Measurements from ENCODE around the gene BCL6.

Gene BCL6

GRCh38 chr3:187739094-187739560, 6.1 kb downstream of the BCL6 start:
- no peak for DNase-seq (ENCODE audit: low spot score)

- DNase-seq (ENCODE audit: low spot score), result peak; percentile 95
Observed at GRCh38 chr3:187738331-187739093, 6.8 kb downstream of the BCL6 start.

DNA sequence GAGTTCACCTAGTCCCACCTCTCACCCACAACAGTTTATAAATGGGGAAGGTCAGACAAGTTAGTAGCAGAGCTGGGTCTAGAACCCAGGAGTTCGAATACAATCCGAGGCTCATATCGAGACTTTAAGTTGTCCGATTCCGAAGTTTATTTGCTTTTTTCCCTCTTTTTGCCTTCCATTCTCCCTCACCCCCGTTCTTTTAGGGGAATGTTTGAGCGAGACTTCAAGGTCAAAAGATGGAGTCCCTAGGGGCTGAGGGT, 7.3 kb downstream of the BCL6 start:
- no peak for DNase-seq (ENCODE audit: low spot score)

DNA sequence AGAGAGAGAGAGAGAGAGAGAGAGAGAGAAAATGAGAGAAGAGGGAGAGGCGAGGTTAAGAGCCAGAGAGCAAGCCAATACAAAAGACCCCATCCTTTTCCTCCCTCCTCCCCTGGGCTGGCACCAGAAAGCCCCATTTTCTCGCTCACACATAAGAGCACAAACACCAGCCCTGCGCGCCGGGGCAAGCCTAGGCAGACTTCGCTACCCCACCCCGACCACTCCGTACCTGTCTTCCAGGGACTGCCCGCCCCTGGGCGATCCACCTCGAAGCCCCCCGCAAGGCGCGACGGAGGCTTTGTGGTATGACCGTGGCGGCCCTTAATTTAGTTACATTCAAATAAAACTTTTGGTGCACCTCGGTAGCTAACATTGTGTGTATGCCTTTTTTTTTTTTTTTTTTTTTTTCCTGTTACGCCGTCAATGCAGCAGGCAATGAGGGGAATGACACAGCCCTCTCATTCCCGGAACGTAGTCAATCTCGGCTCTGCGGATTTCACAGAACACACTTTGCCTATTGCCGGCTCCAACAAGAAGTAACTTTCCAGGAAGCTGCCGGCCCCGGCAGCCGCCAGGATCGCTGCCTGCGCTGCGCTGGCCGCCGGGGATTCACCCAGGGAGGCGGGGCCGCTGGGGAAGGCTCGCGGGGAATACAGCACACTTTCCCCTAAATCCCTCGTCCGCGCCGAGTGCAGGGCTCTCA, 7.7 kb downstream of the BCL6 start:
- DNase-seq (ENCODE audit: low spot score), result peak; percentile 73

- no peak for DNase-seq (ENCODE audit: low spot score)
Observed at GRCh38 chr3:187737006-187737367, 8.3 kb downstream of the BCL6 start.

DNA sequence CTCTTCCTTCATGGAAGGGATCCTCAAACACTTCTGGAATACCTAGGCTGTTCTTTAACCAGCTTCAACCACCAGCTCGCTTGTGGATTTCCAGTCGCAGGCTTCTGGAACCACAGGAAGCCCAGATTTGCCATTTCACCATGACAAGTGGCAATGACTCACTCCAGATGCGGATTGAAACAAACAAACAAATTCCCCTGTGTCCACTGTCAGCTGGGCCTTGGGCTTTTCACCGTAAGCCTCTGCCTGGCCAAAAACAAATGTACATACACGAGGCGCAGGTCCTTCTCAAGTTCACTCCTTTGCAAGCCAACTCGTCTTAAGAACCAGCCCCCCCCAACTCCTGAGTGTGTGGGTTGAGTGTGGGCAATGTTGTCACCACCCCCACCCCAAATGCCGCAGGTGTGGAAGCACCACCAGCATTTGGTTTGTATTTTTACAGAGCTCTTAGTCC, 8.8 kb downstream of the BCL6 start:
- DNase-seq (ENCODE audit: low spot score), result peak; percentile 26

- no peak for DNase-seq (ENCODE audit: low spot score)
Observed at GRCh38 chr3:187735837-187736236, 9.4 kb downstream of the BCL6 start.

- no peak for DNase-seq (ENCODE audit: low spot score)
Observed at GRCh38 chr3:187735383-187735782, 9.9 kb downstream of the BCL6 start.

DNA sequence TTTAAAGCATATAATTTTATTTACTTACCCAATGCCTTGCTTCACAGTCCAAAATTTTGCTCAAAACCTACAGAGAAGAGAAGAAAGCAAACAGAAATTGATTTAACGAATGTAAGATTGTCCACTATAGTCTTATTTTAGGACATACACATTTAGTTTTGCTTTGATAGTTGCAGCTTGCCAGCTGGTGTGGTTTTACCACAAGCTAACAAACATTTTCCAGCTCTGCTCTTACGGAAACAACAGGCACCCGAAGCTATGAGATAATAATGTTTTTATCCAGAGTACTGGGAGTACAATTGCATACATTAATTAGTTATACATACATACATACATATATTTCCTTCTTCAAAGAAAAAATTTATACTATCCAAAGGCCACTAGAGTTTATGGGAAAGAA, 10.4 kb downstream of the BCL6 start:
- DNase-seq (ENCODE audit: low spot score), result no peak

- no peak for DNase-seq (ENCODE audit: low spot score)
Observed at GRCh38 chr3:187733371-187733770, 11.9 kb downstream of the BCL6 start.

GRCh38 chr3:187729598-187729997, 15.7 kb downstream of the BCL6 start:
- DNase-seq (ENCODE audit: low spot score), result no peak

DNA sequence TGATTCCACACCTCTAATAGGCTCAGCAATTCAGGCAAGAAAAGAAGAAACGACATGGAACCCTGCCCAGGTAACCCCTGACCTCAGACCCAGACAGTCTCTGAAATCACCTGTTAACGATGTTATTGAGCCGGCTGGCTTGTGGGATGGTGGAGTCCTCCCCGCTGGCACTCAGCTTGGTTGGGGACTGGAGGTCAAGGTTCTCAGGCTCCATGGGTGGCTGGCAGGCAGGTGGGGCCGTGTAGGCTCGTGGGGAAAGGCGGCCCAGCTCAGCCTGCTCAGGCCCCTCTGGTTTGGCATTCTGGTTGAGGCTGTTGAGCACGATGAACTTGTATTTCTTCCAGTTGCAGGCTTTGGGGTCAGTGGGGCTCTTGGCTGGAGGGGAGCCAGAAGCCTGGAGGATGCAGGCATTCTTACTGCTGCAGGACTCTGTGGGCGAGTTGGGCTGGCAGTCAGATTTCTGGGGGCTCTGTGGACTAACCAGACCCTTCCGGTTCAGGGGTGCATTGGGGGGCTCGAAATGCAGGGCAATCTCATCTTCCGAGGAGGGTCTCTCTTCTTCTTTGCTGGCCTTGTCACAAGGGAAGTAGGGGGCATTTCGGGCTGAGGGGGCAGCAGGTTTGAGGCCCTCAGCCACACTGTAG, 16.2 kb downstream of the BCL6 start:
- DNase-seq (ENCODE audit: low spot score), result no peak

- no peak for DNase-seq (ENCODE audit: low spot score)
Observed at GRCh38 chr3:187728248-187728647, 17.0 kb downstream of the BCL6 start.

DNA sequence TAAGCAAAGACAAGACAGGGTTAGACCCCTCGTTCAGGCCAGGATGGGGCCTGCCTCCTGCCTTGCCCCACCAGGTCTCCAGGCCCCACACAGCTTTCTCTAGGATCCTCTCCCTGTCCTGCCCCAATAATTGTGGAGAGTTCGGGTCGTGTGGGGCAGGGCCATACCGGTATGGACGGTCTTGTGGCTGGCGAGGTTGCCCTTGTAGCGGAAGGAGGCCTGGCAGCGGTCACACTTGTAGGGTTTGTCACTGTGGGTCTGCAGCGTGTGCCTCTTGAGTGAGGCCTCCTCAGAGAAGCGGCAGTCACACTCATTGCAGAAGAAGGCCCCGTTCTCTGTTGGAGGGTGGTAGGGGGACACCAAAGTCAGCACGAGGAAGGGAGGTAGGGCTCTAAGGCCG, 18.7 kb downstream of the BCL6 start:
- DNase-seq (ENCODE audit: low spot score), result no peak

GRCh38 chr3:187725653-187726370, 19.5 kb downstream of the BCL6 start:
- no peak for DNase-seq (ENCODE audit: low spot score)

GRCh38 chr3:187725224-187725623, 20.0 kb downstream of the BCL6 start:
- no peak for DNase-seq (ENCODE audit: low spot score)

GRCh38 chr3:187722206-187722612, 23.1 kb downstream of the BCL6 start:
- no peak for DNase-seq (ENCODE audit: low spot score)

GRCh38 chr3:187721055-187721454, 24.2 kb downstream of the BCL6 start:
- no peak for DNase-seq (ENCODE audit: low spot score)

GRCh38 chr3:187720337-187720670, 25.0 kb downstream of the BCL6 start:
- DNase-seq (ENCODE audit: low spot score), result no peak

GRCh38 chr3:187719628-187720336, 25.5 kb downstream of the BCL6 start:
- no peak for DNase-seq (ENCODE audit: low spot score)

DNA sequence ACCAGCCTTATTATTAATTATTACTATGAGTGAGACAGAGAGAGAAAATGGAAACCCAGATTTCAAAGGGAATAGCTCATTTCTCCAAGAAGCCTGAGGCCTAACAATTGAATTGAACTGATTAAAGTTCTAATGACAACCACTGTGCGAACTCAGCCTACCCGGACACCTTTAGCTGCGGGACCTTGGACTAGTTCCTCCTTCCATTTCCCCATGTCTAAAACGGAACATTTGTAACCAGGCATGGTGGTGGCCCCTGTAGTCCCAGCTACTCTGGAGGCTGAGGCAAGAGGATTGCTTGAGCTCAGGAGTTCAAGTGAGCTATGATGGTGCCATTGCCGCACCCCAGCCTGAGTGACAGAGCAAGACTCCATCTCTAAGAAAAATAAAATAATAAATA, 26.5 kb downstream of the BCL6 start:
- DNase-seq (ENCODE audit: low spot score), result no peak

- DNase-seq (ENCODE audit: low spot score), result no peak
Observed at GRCh38 chr3:187717572-187717971, 27.7 kb downstream of the BCL6 start.

Measured in RKO (cell line).